Mesenchymal stem cell (in vitro differentiated cells and primary cell): Measurements from ENCODE around the gene LRRC47.

Source experiments
- DNase-seq: peaks from one replicate; pipeline ENCODE4 v3.0.0-alpha.2; 2013
- H2AFZ ChIP-seq: one replicate; pipeline ENCODE4 v1.6.1; 2013; ENCODE audit warnings: low read depth, mild to moderate bottlenecking, control low read depth, inconsistent platforms, low read length, moderate library complexity
- H2AK5ac ChIP-seq: 2 replicates; pipeline ENCODE4 v1.6.1; 2013; ENCODE audit warnings: low read length, moderate library complexity, mild to moderate bottlenecking, inconsistent platforms; ENCODE audit not compliant: severe bottlenecking
- H2BK120ac ChIP-seq: one replicate; pipeline ENCODE4 v1.6.1; 2013; ENCODE audit warnings: low read depth, mild to moderate bottlenecking, inconsistent platforms, low read length, moderate library complexity
- H2BK12ac ChIP-seq, 2 experiments: one replicate each; pipeline ENCODE4 v1.6.1; 2013; ENCODE audit warnings: inconsistent platforms in 2 of 2, low read length in 2 of 2, mild to moderate bottlenecking in 2 of 2, moderate library complexity in 2 of 2, control low read depth in 1 of 2
- H2BK15ac ChIP-seq: one replicate; pipeline ENCODE4 v1.6.1; 2013; ENCODE audit warnings: mild to moderate bottlenecking, low read depth, inconsistent platforms; ENCODE audit not compliant: poor library complexity, severe bottlenecking
- H2BK5ac ChIP-seq: 2 replicates; pipeline ENCODE4 v1.6.1; 2013; ENCODE audit warnings: low read depth, mild to moderate bottlenecking, low read length, control low read depth, inconsistent platforms; ENCODE audit not compliant: poor library complexity, severe bottlenecking
- H3K14ac ChIP-seq, 2 experiments: one replicate each; pipeline ENCODE4 v1.6.1; 2013; ENCODE audit warnings: inconsistent platforms in 2 of 2, low read length in 2 of 2, control low read depth in 1 of 2, mild to moderate bottlenecking in 1 of 2, moderate library complexity in 1 of 2
- H3K18ac ChIP-seq, 2 experiments: one replicate each; pipeline ENCODE4 v1.6.1; 2013; ENCODE audit warnings: inconsistent platforms in 2 of 2, low read length in 2 of 2, control low read depth in 1 of 2, low read depth in 1 of 2, mild to moderate bottlenecking in 1 of 2
- H3K23ac ChIP-seq, 2 experiments: one replicate each; pipeline ENCODE4 v1.6.1; 2013; ENCODE audit warnings: inconsistent platforms in 2 of 2, low read length in 2 of 2, mild to moderate bottlenecking in 2 of 2, moderate library complexity in 2 of 2, control low read depth in 1 of 2
- H3K27ac ChIP-seq: 2 replicates; pipeline ENCODE4 v1.5.1; 2013; ENCODE audit warnings: mild to moderate bottlenecking, moderate library complexity, low read length, control low read depth, inconsistent platforms; ENCODE audit not compliant: poor library complexity, severe bottlenecking
- H3K27me3 ChIP-seq, 2 experiments: 2 replicates each; pipeline versions ENCODE4 v1.6.1 to v1.7.0; 2013; ENCODE audit warnings: low read length in 2 of 2, mild to moderate bottlenecking in 2 of 2, moderate library complexity in 2 of 2, control low read depth in 1 of 2, inconsistent platforms in 1 of 2; ENCODE audit not compliant: control insufficient read depth in 1 of 2, insufficient read depth in 1 of 2
- H3K36me3 ChIP-seq, 2 experiments: 2 replicates each; pipeline versions ENCODE4 v1.6.1 to v1.7.0; 2013; ENCODE audit warnings: low read length in 2 of 2, control low read depth in 1 of 2, inconsistent platforms in 1 of 2, low read depth in 1 of 2, mild to moderate bottlenecking in 1 of 2; ENCODE audit not compliant: insufficient read depth in 2 of 2, control insufficient read depth in 1 of 2
- H3K4ac ChIP-seq, 2 experiments: one replicate each; pipeline ENCODE4 v1.6.1; 2013; ENCODE audit warnings: inconsistent platforms in 2 of 2, low read length in 2 of 2, mild to moderate bottlenecking in 2 of 2, moderate library complexity in 2 of 2, control low read depth in 1 of 2, low read depth in 1 of 2
- H3K4me1 ChIP-seq: 2 replicates; pipeline ENCODE4 v1.6.1; 2013; ENCODE audit warnings: low read depth, low read length, control low read depth; ENCODE audit not compliant: control insufficient read depth, insufficient read depth
- H3K4me2 ChIP-seq: 2 replicates; pipeline ENCODE4 v1.6.1; 2013; ENCODE audit warnings: low read length, mild to moderate bottlenecking, inconsistent platforms; ENCODE audit not compliant: poor library complexity, severe bottlenecking
- H3K4me3 ChIP-seq, 2 experiments: 2 replicates each; pipeline versions ENCODE4 v1.5.1 to v1.7.0; 2013; ENCODE audit warnings: low read length in 2 of 2, mild to moderate bottlenecking in 2 of 2, control low read depth in 1 of 2, low read depth in 1 of 2; ENCODE audit not compliant: insufficient read depth in 1 of 2
- H3K79me1 ChIP-seq: replicated peaks from 2 replicates; pipeline ENCODE4 v1.6.1; 2013; ENCODE audit warnings: mild to moderate bottlenecking, control low read depth, low read length, inconsistent platforms; ENCODE audit not compliant: poor library complexity, severe bottlenecking
- H3K9ac ChIP-seq: 2 replicates; pipeline ENCODE4 v1.7.0; 2013; ENCODE audit warnings: mild to moderate bottlenecking, low read length, moderate library complexity
- H3K9me3 ChIP-seq: 2 replicates; pipeline ENCODE4 v1.7.0; 2013; ENCODE audit warnings: mild to moderate bottlenecking, low read length; ENCODE audit not compliant: control insufficient read depth
- H4K8ac ChIP-seq: one replicate; pipeline ENCODE4 v1.6.1; 2013; ENCODE audit warnings: inconsistent platforms, mild to moderate bottlenecking, low read length, moderate library complexity
- H4K91ac ChIP-seq: one replicate; pipeline ENCODE4 v1.6.1; 2013; ENCODE audit warnings: mild to moderate bottlenecking, low read length, inconsistent platforms
- WGBS: methylation state at CpG from one replicate; pipeline ENCODE4 v1.1.7; 2013; ENCODE audit warnings: mixed read lengths; 5-methylcytosine and 5-hydroxymethylcytosine counted together

LRRC47 gene

GRCh38 chr1:3778590-3779264 lies 17.6 kb downstream of the LRRC47 start:
- Histone ChIP-seq H3K4me3 (no peak overlapping the region), H3K27ac (no peak overlapping the region), H3K9me3 (no peaks in the 10 kb centered on the region), H3K18ac (no peak overlapping the region), H2BK15ac (no peak overlapping the region), H3K4me2 (no peak overlapping the region), H3K4ac (peak overlapping the region in 1 of 2 experiments; percentile 20), H3K79me1 (peaks cover 21% of the 10 kb centered on the region), H3K14ac (no peak overlapping the region), H3K36me3 (peaks cover 56 to 64% of the 10 kb centered on the region in 2 experiments), H3K4me1 (peaks cover 42% of the 10 kb centered on the region), H3K9ac (no peak overlapping the region), H2BK5ac (no peak overlapping the region), H3K27me3 (no peaks in the 10 kb centered on the region), H2BK120ac (no peak overlapping the region), H4K8ac (no peak overlapping the region), H2BK12ac (no peak overlapping the region), H3K23ac (no peak overlapping the region), H2AK5ac (no peak overlapping the region), H4K91ac (no peak overlapping the region), H2AFZ (no peak overlapping the region)
- WGBS, result 89% methylated on average over 14 of the region's 14 CpGs
- no peak for DNase-seq

GRCh38 chr1:3777647-3778589 lies 18.4 kb downstream of the LRRC47 start:
- H2BK120ac ChIP-seq, result no peak overlapping the region
- no peak overlapping the region for H3K23ac ChIP-seq
- H3K79me1 ChIP-seq, result peaks cover 19% of the 10 kb centered on the region
- H2AFZ ChIP-seq, result no peak overlapping the region
- H3K9me3 ChIP-seq, result no peaks in the 10 kb centered on the region
- H2AK5ac ChIP-seq, result no peak overlapping the region
- no peak overlapping the region for H2BK15ac ChIP-seq
- no peak overlapping the region for H3K9ac ChIP-seq
- H3K14ac ChIP-seq, result no peak overlapping the region
- peaks cover 48 to 58% of the 10 kb centered on the region in 2 experiments for H3K36me3 ChIP-seq
- H3K18ac ChIP-seq, result no peak overlapping the region
- no peak overlapping the region for H3K4me3 ChIP-seq
- DNase-seq, result no peak
- no peaks in the 10 kb centered on the region for H3K27me3 ChIP-seq
- no peak overlapping the region for H3K27ac ChIP-seq
- H4K91ac ChIP-seq, result no peak overlapping the region
- no peak overlapping the region for H3K4me2 ChIP-seq
- peak overlapping the region in 1 of 2 experiments; percentile 10 for H2BK12ac ChIP-seq
- H4K8ac ChIP-seq, result no peak overlapping the region
- H3K4ac ChIP-seq, result no peak overlapping the region
- peaks cover 50% of the 10 kb centered on the region for H3K4me1 ChIP-seq
- WGBS, result 94% methylated on average over 19 of the region's 20 CpGs
- H2BK5ac ChIP-seq, result no peak overlapping the region

DNA sequence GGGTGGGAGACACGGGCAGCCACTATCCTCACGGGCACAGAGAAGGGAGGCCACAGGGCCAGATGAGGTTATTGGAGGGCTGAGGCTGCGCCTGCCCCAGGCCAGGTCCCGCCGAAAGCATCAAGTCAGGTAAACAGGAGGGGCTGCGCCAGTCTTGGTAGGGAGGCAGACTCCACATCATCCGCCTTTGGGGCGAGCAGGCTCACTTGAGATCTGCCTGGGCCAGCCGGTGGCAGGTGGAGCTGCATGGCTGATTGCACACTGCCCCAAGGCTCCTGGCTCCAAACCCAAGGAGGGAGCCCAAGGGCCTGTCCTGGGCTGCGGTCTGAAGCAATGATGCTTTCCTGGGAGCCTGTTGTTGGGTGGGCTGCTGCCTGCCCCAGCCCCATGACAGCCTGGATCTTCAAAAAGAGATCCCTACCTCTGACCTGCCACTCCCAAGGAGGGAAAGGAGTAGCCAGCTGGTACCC lies 19.2 kb downstream of the LRRC47 start:
- Histone ChIP-seq H2BK15ac (no peak overlapping the region), H3K9me3 (no peaks in the 10 kb centered on the region), H3K36me3 (peaks cover 40 to 50% of the 10 kb centered on the region in 2 experiments), H2AK5ac (no peak overlapping the region), H3K18ac (no peak overlapping the region), H3K14ac (no peak overlapping the region), H3K27ac (no peak overlapping the region), H3K4me2 (no peak overlapping the region), H3K79me1 (peaks cover 17% of the 10 kb centered on the region), H3K27me3 (peaks cover 0 to under 1% of the 10 kb centered on the region in 2 experiments), H2BK120ac (no peak overlapping the region), H4K91ac (no peak overlapping the region), H2BK12ac (no peak overlapping the region), H4K8ac (no peak overlapping the region), H3K4ac (no peak overlapping the region), H2BK5ac (no peak overlapping the region), H3K4me1 (peaks cover 55% of the 10 kb centered on the region), H3K23ac (no peak overlapping the region), H2AFZ (no peak overlapping the region), H3K9ac (no peak overlapping the region), H3K4me3 (no peak overlapping the region)
- 96% methylated on average over 10 of the region's 10 CpGs for WGBS
- DNase-seq, result no peak
